ENCODE results near the gene GNPTG. TPM values are rescaled to one million over a fixed set of nuclear protein-coding genes. Genes with fewer than 3 reads are reported as not detected.
A peak's percentile ranks its signal among the peaks of the same experiment; 100 is the strongest.

GNPTG gene
- total RNA-seq, 1 experiment from 2014 or later, result 20.9 TPM

DNA sequence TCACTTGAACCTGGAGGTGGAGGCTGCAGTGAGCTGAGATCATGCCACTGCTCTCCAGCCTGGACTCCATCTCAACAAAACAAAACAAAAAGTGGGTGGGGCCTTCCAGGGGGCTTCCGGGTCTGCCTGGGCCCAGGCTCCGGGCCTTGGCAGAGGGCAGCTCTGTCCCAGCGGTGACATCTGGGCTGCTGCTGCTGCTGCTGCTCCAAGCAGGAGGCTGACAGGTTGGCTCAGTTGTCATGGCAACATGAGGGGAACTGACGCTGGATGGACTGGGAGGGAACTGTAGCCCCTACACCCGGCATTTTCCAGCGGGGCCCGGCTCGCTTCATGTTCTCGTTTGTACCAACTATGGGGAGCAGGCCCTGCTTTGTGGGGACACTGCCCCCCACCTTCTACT is 14.2 kb upstream of the GNPTG start:
- POLR2A ChIA-PET (ENCODE audit: low non-redundant PET), result no interaction called here
- CTCF ChIA-PET, result interaction anchor here (0.5 kb wide), 1 partner anchor 92 kb away, joined by 4 read pairs; no protein-coding TSS in a partner anchor
- no peaks in the 10 kb centered on the region for H3K9me3 ChIP-seq (ENCODE audit: low read depth, low read length, poor library complexity, severe bottlenecking)
- peak; percentile 56 for DNase-seq (ENCODE audit: low spot score)
- H3K4me1 ChIP-seq (ENCODE audit: insufficient read depth, low read length, poor library complexity, severe bottlenecking), result peaks cover 15% of the 10 kb centered on the region
- no TSS peak for BruUV-seq (replicated peaks)
- intact Hi-C loops (cut with micrococcal nuclease; ENCODE audit: unreplicated experiment), result no loop called here
- TF ChIP-seq EZH2 (IDR thresholded peaks at IDR 0.05; ENCODE audit: borderline replicate concordance, low read depth, low read length, poor library complexity, severe bottlenecking), result no peak
- TF ChIP-seq, protein P1, sequence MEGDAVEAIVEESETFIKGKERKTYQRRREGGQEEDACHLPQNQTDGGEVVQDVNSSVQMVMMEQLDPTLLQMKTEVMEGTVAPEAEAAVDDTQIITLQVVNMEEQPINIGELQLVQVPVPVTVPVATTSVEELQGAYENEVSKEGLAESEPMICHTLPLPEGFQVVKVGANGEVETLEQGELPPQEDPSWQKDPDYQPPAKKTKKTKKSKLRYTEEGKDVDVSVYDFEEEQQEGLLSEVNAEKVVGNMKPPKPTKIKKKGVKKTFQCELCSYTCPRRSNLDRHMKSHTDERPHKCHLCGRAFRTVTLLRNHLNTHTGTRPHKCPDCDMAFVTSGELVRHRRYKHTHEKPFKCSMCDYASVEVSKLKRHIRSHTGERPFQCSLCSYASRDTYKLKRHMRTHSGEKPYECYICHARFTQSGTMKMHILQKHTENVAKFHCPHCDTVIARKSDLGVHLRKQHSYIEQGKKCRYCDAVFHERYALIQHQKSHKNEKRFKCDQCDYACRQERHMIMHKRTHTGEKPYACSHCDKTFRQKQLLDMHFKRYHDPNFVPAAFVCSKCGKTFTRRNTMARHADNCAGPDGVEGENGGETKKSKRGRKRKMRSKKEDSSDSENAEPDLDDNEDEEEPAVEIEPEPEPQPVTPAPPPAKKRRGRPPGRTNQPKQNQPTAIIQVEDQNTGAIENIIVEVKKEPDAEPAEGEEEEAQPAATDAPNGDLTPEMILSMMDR (conservative IDR thresholded peaks at IDR 0.05; ENCODE audit: low read depth, low read length), result no peak
- no peak overlapping the region for H3K27ac ChIP-seq (ENCODE audit: low read depth, low read length, poor library complexity, severe bottlenecking)
- H3K4me3 ChIP-seq (ENCODE audit: low read depth, low read length, poor library complexity, severe bottlenecking), result no peak overlapping the region
- peaks cover 41% of the 10 kb centered on the region for H3K27me3 ChIP-seq (replicated peaks; ENCODE audit: insufficient read depth, low read depth, low read length, poor library complexity)
- H3K36me3 ChIP-seq (ENCODE audit: insufficient read depth, low read length, poor library complexity, severe bottlenecking), result no peaks in the 10 kb centered on the region

DNA sequence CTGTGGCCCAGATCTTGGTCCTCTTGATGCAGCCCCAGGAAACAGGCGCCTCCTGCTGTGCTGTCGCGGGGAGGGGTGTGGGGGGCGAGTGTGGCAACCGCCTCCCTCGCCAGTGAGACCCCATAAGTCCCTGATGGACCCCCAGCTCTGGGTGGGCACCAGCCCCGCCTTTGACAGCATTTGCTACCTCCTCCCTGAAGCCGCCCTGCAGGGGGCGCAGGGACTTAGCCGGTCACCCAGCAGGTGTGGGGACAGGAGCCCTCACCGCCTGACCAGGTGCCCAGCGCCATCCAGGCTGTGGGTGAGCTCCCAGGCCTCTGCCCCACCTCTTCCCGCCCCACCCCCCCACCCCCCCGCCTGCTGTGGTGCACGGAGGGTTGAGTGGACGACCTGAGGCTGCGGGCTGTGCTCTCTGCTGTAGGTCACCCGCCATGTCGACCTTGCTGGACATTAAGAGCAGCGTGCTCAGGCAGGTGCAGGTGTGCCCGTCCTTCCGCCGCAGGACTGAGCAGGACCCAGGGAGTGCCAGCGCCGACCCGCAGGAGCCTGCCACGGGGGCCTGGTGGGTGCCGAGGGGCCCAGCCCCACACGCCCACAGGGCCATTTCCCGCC is 13.5 kb upstream of the GNPTG start:
- H3K4me3 ChIP-seq (ENCODE audit: low read depth, low read length, poor library complexity, severe bottlenecking), result no peak overlapping the region
- H3K27me3 ChIP-seq (replicated peaks; ENCODE audit: insufficient read depth, low read depth, low read length, poor library complexity), result peaks cover 34% of the 10 kb centered on the region
- POLR2A ChIA-PET (ENCODE audit: low non-redundant PET), result no interaction called here
- no peaks in the 10 kb centered on the region for H3K9me3 ChIP-seq (ENCODE audit: low read depth, low read length, poor library complexity, severe bottlenecking)
- no peaks in the 10 kb centered on the region for H3K36me3 ChIP-seq (ENCODE audit: insufficient read depth, low read length, poor library complexity, severe bottlenecking)
- no TSS peak for BruUV-seq (replicated peaks)
- TF ChIP-seq EZH2 (IDR thresholded peaks at IDR 0.05; ENCODE audit: borderline replicate concordance, low read depth, low read length, poor library complexity, severe bottlenecking), result no peak
- TF ChIP-seq, protein P1 (conservative IDR thresholded peaks at IDR 0.05; ENCODE audit: low read depth, low read length), result peak; percentile 51
- no peak overlapping the region for H3K27ac ChIP-seq (ENCODE audit: low read depth, low read length, poor library complexity, severe bottlenecking)
- CTCF ChIA-PET, result interaction anchor here (0.5 kb wide), 1 partner anchor 91 kb away, joined by 4 read pairs; no protein-coding TSS in a partner anchor
- DNase-seq (ENCODE audit: low spot score), result no peak
- intact Hi-C loops (cut with micrococcal nuclease; ENCODE audit: unreplicated experiment), result no loop called here
- peaks cover 16% of the 10 kb centered on the region for H3K4me1 ChIP-seq (ENCODE audit: insufficient read depth, low read length, poor library complexity, severe bottlenecking)

DNA sequence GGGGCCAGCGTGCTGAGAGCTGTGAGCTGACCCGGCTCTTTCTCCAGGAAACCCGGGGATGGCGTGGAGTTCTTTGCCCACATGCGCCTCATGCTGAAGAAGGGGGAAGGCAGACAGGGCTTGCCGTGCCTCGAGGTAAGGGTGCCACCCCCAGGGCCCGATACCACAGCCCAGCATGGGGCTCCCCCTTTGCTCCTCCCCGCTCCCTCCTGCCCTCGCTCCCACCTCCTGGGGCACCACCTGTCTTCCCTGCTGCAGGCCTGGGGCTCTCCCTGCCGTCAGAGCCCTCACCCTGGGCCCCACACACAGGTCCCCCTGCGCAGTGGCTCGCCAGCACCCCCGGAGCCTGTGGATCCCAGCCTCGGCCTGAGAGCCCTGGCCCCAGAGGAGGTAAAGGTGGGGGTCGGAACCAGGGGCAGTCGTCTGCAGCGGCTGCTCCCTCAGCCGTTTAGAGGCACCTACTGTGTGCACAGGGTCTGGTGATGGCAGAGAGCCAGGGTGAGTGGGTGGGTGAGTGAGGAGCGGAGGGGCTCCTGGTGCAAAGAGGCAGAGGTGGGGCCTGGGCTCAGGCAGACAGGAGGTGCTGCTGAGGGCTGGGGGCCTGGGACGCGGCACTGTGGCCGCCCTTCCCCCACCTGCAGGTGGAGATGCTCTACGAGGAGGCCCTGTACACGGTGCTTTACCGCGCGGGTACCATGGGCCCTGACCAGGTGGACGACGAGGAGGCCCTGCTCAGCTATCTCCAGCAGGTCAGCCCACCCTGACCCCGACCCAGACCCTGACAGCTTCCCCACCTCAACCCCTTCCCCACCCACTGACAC is 12.7 kb upstream of the GNPTG start:
- Histone ChIP-seq H3K4me3 (ENCODE audit: low read depth, low read length, poor library complexity, severe bottlenecking) (no peak overlapping the region), H3K4me1 (ENCODE audit: insufficient read depth, low read length, poor library complexity, severe bottlenecking) (peaks cover 17% of the 10 kb centered on the region), H3K27ac (ENCODE audit: low read depth, low read length, poor library complexity, severe bottlenecking) (no peak overlapping the region), H3K9me3 (ENCODE audit: low read depth, low read length, poor library complexity, severe bottlenecking) (no peaks in the 10 kb centered on the region), H3K36me3 (ENCODE audit: insufficient read depth, low read length, poor library complexity, severe bottlenecking) (no peaks in the 10 kb centered on the region), H3K27me3 (replicated peaks; ENCODE audit: insufficient read depth, low read depth, low read length, poor library complexity) (peaks cover 27% of the 10 kb centered on the region)
- ChIA-PET POLR2A (ENCODE audit: low non-redundant PET) (no interaction called here), CTCF (no interaction called here)
- DNase-seq (ENCODE audit: low spot score), result no peak
- TF ChIP-seq EZH2 (IDR thresholded peaks at IDR 0.05; ENCODE audit: borderline replicate concordance, low read depth, low read length, poor library complexity, severe bottlenecking), result no peak
- TF ChIP-seq, protein P1 (conservative IDR thresholded peaks at IDR 0.05; ENCODE audit: low read depth, low read length), result no peak
- BruUV-seq (replicated peaks), result no TSS peak
- intact Hi-C loops (cut with micrococcal nuclease; ENCODE audit: unreplicated experiment), result no loop called here
